Fibroblast of lung (primary cell): Measurements from ENCODE around the gene HRG.

ENCODE experiments used
- CTCF ChIP-seq, 2 donors: IDR thresholded peaks in 1 of 2; conservative IDR thresholded peaks in 1 of 2; 1 replicate in 1 of 2; 2 replicates in 1 of 2; pipeline ENCODE4 v1.5.1; 2011 to 2012; ENCODE audit warnings: low read length in 2 of 2, control low read depth in 1 of 2, inconsistent platforms in 1 of 2, low read depth in 1 of 2, mild to moderate bottlenecking in 1 of 2
- EZH2 ChIP-seq: IDR thresholded peaks from 2 replicates; pipeline ENCODE4 v1.5.1; 2012; ENCODE audit warnings: low read length, control low read depth, mild to moderate bottlenecking; ENCODE audit errors: missing control alignments

GRCh38 chr3:186640929-186641328, 24.9 kb upstream of the HRG start:
- no peak for TF ChIP-seq CTCF (conservative IDR thresholded peaks at IDR 0.05 in 1 of 2, IDR thresholded peaks at IDR 0.05 in 1 of 2; ENCODE audit: low read depth in 1 of 2, low read length in 2 of 2)
- no peak for TF ChIP-seq EZH2
